Sigmoid colon (tissue), 4 donors: ENCODE measurements around the gene MORN1.

ENCODE experiments used
- POLR2A ChIP-seq, 2 donors: fragments of 450-650 bp; IDR thresholded peaks; one replicate each; pipeline ENCODE4 v1.6.1; 2016; ENCODE audit warnings: antibody characterized with exemption in 2 of 2, mild to moderate bottlenecking in 2 of 2, moderate library complexity in 2 of 2
- POLR2AphosphoS5 ChIP-seq, 4 donors: sonication (generic); formaldehyde crosslinking; IDR thresholded peaks; one replicate each; pipeline ENCODE4 v1.6.1; 2017; ENCODE audit warnings: antibody characterized with exemption in 4 of 4
- TF ChIP-seq, protein P1 (sequence below), 4 experiments: fragments of 450-650 bp in 3 of 4; fragments of 200-600 bp in 1 of 4; IDR thresholded peaks; one replicate each; pipeline ENCODE4 v1.5.1; 2016 to 2019; ENCODE audit warnings: antibody characterized with exemption in 4 of 4, mild to moderate bottlenecking in 3 of 4, moderate library complexity in 2 of 4

- TF ChIP-seq POLR2A (IDR thresholded peaks at IDR 0.05): no peak
- TF ChIP-seq, protein P1, sequence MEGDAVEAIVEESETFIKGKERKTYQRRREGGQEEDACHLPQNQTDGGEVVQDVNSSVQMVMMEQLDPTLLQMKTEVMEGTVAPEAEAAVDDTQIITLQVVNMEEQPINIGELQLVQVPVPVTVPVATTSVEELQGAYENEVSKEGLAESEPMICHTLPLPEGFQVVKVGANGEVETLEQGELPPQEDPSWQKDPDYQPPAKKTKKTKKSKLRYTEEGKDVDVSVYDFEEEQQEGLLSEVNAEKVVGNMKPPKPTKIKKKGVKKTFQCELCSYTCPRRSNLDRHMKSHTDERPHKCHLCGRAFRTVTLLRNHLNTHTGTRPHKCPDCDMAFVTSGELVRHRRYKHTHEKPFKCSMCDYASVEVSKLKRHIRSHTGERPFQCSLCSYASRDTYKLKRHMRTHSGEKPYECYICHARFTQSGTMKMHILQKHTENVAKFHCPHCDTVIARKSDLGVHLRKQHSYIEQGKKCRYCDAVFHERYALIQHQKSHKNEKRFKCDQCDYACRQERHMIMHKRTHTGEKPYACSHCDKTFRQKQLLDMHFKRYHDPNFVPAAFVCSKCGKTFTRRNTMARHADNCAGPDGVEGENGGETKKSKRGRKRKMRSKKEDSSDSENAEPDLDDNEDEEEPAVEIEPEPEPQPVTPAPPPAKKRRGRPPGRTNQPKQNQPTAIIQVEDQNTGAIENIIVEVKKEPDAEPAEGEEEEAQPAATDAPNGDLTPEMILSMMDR (IDR thresholded peaks at IDR 0.05): no peak
- no peak for TF ChIP-seq POLR2AphosphoS5 (IDR thresholded peaks at IDR 0.05)
These were observed 41.8 kb upstream of the MORN1 start for GRCh38 chr1:2433196-2433595.
